Stomach (tissue), 4 donors: Measurements from ENCODE around the gene SPACA4.

Experiments
- CTCF ChIP-seq, 7 experiments: fragments of 450-650 bp in 4 of 7; fragments of 200-600 bp in 3 of 7; sonication (generic) in 3 of 7; IDR thresholded peaks; one replicate each; pipeline ENCODE4 v1.5.1; 2016 to 2019; ENCODE audit warnings: antibody characterized with exemption in 7 of 7, control low read depth in 2 of 7, mild to moderate bottlenecking in 1 of 7
- EP300 ChIP-seq: sonication (generic); formaldehyde crosslinking; IDR thresholded peaks from one replicate; pipeline ENCODE4 v1.6.1; 2017; ENCODE audit warnings: antibody characterized with exemption
- POLR2A ChIP-seq, 4 donors: fragments of 450-650 bp; IDR thresholded peaks; one replicate each; pipeline ENCODE4 v1.6.1; 2016; ENCODE audit warnings: antibody characterized with exemption in 4 of 4, control low read depth in 2 of 4, mild to moderate bottlenecking in 1 of 4, moderate library complexity in 1 of 4

DNA sequence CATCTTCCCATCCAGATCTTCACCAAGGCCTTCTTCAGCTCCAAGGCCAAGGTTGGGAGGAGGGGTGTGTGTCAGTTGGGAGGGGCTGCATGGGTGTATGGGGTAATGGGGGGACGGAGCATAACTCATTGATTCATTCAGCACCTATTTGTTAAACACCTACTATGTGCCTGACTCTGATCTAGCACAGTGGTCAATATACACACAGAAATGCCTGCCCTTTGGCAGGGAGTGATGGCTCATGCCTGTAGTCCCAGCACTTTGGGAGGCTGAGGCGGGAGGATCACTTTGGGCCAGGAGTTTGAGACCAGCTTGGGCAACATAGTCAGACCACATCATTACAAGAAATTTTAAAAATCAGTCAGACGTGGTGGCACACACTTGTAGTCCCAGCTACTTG lies 19.2 kb upstream of the SPACA4 start:
- TF ChIP-seq CTCF (IDR thresholded peaks at IDR 0.05) (no peak), POLR2A (IDR thresholded peaks at IDR 0.05) (no peak), EP300 (no peak)
